Activated CD4-positive, alpha-beta T cell treated with anti-CD3 and anti-CD28 coated beads for 48 hours (primary cell): ENCODE measurements around the gene NISCH.
A peak's percentile ranks its signal among the peaks of the same experiment; 100 is the strongest.

Source experiments
- DNase-seq: peaks from one replicate; pipeline ENCODE4 v3.0.0-alpha.2; 2020

NISCH gene

GRCh38 chr3:52436500-52437149 lies 18.8 kb upstream of the NISCH start:
- no peak for DNase-seq

GRCh38 chr3:52437326-52438103 lies 17.9 kb upstream of the NISCH start:
- DNase-seq: no peak

GRCh38 chr3:52438104-52438376 lies 17.4 kb upstream of the NISCH start:
- no peak for DNase-seq

- no peak for DNase-seq
Observed at GRCh38 chr3:52438579-52439425, 16.6 kb upstream of the NISCH start.

- DNase-seq: no peak
Observed at GRCh38 chr3:52439426-52440248, 15.8 kb upstream of the NISCH start.

GRCh38 chr3:52440249-52440551 lies 15.2 kb upstream of the NISCH start:
- no peak for DNase-seq

GRCh38 chr3:52440671-52441070 lies 14.7 kb upstream of the NISCH start:
- no peak for DNase-seq

GRCh38 chr3:52441091-52441771 lies 14.2 kb upstream of the NISCH start:
- DNase-seq: no peak

GRCh38 chr3:52441772-52442332 lies 13.6 kb upstream of the NISCH start:
- no peak for DNase-seq

GRCh38 chr3:52442409-52443267 lies 12.8 kb upstream of the NISCH start:
- DNase-seq: no peak

GRCh38 chr3:52443268-52443610 lies 12.2 kb upstream of the NISCH start:
- DNase-seq: no peak

- no peak for DNase-seq
Observed at GRCh38 chr3:52443791-52444687, 11.4 kb upstream of the NISCH start.

GRCh38 chr3:52444860-52445793 lies 10.3 kb upstream of the NISCH start, which contains the start of gene SEMA3G:
Gene SEMA3G (minus strand): TSS chr3:52445103. CDS start chr3:52445027, 76 bp downstream.
- DNase-seq: peak; percentile 89

- no peak for DNase-seq
Observed at GRCh38 chr3:52446042-52446441, 9.4 kb upstream of the NISCH start.

- peak; percentile 80 for DNase-seq
Observed at GRCh38 chr3:52446631-52447511, 8.5 kb upstream of the NISCH start.

- no peak for DNase-seq
Observed at GRCh38 chr3:52447512-52448355, 7.7 kb upstream of the NISCH start.
